ENCODE results near the gene SLCO4A1.
"Not testable (repeated sequence)": the region's sequence is repeated elsewhere in the genome, so short reads cannot be mapped to it uniquely, and the experiment has no call there.

The SLCO4A1 gene

DNA sequence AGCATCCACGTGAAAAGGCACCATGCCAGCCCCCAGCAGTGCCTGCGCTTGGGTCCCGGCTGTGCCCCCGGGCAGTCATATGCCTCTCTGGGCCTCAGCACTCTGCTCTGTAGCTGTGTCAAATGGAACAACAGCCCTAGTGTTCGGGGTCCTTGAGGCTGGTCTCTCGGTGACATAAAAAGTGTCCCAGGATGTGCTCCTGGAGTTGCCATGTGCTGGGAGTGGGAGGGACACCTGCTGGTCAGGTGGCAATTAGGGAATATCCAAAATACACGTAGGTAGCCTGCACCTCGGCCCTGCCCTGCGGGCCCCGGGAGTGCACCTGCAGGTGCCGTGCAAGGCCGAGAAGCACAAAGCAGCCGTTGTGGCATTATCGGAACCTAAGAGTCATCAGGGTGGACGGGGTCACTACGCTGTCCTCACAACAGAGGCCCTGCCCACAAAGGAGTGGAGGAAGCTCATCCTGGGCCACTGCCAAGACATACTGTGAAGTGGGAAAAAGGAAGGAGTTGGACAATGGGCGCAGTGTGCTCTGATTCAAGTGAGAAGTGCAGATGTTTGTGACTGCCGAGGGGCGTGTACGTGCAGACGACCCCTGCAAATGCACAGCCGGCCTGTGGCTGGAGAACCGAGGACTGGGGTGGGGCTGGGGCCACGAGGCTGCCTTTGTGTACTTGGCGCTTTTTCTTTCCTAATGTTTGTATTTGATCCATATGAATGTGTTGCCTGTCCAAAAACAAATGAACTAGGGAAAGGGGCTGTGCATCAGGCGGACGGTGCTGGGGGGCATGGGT lies 24.6 kb downstream of the SLCO4A1 start:
- DNase-seq: no peak

DNA sequence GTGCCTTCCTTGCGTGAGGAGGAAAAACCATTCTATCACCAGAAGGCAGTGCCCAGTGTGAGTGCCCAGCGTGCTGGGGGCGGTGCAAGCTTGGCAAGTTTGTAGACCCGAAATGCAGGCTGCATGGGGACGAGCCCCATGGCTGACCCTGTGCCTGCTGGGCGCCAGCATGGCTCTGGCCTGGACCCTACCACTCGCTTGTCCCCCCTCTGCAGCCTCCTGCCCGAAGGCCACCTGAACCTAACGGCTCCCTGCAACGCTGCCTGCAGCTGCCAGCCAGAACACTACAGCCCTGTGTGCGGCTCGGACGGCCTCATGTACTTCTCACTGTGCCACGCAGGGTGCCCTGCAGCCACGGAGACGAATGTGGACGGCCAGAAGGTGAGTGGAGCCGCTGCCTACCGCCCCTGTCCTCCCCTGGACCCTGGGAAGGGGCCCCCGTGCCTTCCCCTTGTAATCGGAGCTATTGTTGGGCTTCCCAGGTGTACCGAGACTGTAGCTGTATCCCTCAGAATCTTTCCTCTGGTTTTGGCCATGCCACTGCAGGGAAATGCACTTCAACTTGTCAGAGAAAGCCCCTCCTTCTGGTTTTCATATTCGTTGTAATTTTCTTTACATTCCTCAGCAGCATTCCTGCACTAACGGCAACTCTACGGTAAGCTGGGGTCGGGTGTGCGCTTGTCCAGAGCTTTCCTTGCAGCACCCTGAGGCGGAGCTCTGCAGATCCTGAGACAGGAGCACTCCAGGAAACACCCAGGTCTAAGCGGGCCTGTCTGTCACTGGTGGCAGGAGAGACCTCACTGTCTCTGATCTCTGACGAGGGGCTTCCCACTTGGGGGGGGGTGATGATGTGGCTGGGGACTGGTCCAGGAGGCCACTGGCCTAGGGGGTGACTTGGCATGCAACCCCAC lies 25.5 kb downstream of the SLCO4A1 start:
- DNase-seq: no peak

DNA sequence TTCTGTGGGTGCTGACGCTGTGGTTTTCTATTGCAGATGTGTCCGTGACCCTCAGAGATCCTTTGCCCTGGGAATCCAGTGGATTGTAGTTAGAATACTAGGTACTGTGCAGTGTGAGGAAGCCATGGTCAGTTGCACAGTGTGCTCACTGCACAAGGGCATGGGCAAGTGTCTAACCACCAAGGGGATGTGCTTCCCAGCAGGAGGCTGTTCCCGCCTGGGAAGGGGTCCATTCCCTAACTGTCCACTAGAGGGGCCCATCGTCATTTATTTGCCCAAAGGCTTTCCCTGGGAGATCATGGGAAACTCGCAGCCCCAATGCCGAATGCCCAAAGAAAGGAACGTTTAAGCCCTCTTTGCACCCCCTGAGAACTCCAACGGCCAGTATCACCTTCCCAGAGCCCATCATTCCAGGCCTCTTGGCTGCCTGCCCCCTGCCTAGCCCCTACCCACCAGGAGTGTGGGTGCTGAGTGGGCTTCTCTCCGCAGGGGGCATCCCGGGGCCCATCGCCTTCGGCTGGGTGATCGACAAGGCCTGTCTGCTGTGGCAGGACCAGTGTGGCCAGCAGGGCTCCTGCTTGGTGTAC lies 26.2 kb downstream of the SLCO4A1 start:
- DNase-seq: no peak

DNA sequence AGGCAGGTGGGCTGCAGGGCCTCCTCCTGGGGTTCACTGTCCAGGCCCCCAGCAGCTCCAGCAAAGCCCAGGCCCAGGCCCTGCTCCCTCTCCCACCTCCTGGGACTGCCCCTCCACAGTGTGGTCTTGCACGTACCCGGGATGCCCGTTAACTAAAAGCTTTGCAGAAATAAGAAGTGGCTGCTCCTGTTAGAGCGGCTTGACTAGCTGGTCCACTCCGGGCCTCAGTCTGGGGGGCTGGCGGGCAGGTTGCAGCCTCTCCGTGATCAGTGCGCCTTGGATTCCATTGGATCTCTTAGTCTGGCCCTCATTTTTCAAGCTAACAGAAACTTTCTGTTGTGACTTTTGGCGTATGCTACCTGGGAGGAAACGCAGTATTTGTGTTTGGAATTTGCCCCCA lies 26.9 kb downstream of the SLCO4A1 start:
- no peak for DNase-seq

DNA sequence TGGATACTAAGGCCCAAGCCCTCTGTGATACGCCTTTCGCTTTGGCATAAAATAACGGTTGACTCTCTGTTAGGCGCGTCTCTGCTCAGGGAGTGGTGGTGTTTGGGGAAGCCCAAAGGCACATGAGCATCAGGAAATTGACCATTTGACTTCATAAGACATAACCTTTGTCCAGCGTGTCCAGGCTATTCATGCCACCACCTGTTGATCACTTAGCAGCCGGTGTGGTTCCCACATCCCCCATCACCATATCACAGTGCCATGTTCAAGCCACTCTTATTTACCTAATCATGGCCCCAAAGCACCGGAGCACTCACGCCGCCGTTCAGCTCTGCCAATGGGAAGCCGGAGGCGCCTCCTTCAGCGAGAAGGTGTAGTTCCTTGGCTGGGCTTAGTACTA lies 27.9 kb downstream of the SLCO4A1 start:
- DNase-seq: no peak

DNA sequence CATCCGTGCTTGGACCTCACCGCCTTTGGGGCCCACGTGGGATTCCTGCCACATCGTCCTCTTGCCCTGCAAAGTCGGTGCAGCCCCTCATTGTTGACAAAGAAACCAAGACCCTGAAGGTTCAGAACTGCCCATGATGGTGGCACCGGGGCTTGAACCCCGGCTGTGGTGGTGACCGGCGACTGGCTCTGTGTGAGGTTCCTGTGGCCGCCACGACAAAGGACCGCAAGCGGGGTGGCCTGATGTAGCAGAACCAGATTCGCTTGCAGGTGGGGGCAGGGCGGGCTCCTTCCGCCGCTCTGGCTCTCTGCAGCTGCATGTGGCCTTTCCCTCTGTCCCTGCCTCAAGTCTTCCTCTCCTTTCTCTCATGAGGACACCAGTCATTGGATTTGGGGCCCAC lies 28.7 kb downstream of the SLCO4A1 start:
- no peak for DNase-seq

DNA sequence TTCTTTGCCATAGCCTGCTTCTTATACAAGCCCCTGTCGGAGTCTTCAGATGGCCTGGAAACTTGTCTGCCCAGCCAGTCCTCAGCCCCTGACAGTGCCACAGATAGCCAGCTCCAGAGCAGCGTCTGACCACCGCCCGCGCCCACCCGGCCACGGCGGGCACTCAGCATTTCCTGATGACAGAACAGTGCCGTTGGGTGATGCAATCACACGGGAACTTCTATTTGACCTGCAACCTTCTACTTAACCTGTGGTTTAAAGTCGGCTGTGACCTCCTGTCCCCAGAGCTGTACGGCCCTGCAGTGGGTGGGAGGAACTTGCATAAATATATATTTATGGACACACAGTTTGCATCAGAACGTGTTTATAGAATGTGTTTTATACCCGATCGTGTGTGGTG lies 29.5 kb downstream of the SLCO4A1 start:
- no peak for DNase-seq

DNA sequence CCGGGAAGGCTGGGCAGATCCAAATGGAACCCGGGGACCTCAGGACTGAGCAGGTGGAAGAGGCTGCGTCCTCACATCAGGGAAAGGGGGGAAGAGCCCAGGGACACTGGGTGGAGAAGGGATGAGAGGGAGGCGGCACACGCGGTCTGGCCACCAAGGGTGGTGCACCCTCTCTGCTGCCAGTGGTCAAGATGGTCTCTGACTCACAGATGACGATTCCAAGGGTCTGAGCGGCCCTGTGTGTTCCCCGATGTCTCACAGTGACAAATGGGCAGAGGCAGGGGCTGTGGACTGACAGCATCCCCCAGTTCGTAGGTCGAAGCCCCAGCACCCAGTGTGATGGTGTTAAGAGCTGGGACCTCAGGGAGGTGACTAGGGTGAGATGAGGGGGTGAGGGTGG lies 32.1 kb downstream of the SLCO4A1 start:
- DNase-seq: no peak

DNA sequence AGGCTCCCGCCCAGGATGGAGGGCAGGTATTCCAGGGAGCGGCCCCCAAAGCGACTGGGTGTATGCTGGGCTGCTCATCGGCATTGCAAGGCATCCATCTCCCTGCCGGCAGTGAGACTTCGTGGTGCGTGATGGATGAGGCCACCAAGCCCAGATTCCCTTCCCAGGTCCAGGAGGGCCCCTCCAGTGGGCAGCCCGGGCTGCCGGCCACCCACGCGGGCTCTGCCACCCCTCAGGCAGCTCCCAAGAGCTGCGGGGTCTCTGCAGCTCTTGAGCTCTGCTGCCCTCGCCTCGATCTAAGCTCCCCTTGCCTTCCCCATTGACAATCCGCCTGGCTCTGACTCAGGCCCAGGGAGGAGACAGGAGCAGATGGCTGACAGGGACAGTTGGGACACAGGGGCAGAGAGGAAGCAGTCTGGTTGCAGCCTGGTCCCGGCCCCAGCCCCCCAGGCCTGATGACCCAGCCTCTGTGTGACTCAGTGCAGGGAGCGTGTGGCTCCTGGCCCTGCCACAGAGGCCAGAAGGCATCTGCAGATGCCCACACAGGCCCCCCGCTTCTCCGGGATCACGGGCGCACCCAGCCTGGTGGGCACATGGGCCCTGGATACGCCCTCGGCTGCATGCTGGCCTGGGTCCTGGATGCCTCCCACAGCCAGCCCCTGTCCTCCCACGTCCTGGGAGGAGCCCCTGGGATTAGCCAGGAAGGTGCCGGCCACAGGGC lies 33.0 kb downstream of the SLCO4A1 start:
- DNase-seq: no peak

DNA sequence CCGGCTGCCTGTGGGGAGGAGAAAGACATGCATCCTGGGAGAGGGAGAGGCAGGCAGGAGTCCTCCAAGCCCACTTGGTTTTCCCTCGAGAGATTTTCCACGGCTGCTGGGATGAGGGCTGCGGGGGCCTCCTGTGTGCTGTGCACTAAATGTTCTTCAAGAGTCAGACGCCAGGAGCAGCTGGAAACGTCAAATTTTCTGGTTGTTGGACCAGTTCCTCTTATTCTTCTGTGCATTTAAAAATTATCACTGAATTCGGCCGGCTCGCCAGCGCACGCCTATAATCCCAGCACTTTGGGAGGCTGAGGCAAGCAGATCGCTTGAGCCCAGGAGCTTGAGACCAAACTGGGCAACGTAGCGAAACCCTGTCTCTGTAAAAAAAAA lies 33.6 kb downstream of the SLCO4A1 start:
- DNase-seq: no peak

DNA sequence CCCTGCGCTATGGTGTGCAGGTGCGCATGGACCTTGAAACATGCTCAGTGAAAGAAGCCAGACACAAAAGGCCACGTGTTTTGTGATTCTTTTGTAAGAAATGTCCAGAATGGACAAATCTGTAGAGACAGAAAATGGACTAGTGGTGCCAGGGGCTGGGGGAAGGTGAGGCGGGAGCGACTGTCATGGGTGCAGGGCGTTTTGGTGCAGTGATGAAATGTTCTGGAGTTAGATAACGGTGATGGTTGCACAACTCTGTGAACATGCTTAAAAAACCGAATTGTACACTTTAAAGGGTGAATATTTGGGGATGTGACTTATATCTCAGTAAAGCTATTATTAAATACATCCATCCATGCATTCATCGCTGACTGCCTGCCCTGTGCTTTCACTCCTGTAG lies 34.7 kb downstream of the SLCO4A1 start:
- DNase-seq: no peak

DNA sequence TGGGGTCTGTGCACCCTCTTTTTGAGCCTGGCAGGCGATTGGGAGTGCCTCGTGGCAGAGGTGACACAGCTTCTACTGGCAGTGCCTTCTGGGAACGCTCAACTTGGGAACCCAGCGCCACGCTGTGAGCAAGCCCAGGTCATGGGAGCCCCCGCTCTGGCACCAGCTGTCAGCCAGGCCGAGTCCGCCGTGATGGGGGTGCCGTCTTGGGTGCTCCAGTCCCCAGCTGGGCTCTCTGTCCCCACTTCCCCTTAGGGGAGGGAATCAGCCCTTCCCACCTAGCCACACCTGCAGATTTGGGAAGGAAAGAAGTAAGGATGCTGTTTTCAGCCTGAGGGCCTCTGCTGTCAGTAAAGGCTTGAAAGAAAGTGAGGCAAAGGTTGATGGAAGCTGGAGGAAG lies 35.4 kb downstream of the SLCO4A1 start:
- no peak for DNase-seq

DNA sequence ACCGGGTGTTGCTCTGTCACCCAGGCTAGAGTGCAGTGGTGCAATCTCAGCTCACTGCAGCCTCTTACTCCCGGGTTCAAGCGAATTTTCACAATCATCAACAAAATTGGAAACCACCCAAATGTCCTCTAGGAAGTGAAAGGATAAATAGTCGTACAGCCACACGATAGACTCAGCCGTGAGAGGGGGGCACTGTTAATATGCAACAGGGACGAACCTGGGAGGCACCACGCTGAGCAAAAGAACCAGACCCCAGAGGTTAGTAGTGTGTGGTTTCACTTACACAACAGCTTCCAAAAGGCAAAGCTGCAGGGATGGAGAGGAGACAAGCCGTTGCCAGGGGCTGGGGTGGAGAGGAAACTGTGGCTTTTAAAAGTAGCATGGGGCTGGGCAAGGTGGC lies 36.2 kb downstream of the SLCO4A1 start:
- DNase-seq: no peak

DNA sequence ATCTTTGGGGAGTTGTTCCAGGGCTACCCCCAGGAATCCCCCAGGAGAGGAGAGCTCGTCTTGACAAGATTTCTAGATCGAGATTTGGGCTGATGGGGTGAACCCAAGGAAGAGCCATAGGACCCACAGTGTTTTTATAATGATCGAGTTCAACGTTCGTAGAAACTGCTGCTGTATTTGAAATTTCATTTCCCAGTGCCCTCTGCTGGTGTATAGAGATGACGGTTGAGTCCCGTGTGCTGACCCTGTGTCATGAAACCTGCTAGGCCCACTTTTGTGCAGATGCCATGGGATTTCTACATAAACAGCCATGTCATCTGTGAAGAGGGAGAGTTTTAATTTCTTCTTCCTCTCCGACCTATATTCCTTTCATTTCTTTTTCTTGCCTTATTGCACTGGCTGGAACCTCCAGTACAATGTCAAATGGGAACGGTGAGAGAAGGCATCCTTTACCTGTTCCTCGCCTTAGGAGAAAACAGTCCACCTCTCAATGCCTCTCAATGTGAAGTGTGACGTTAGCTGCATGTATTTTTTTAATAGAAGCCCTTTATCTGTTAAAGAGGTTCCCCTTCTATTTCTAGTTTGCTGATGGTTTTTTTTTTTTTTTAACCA lies 37.8 kb downstream of the SLCO4A1 start:
- DNase-seq: no peak

DNA sequence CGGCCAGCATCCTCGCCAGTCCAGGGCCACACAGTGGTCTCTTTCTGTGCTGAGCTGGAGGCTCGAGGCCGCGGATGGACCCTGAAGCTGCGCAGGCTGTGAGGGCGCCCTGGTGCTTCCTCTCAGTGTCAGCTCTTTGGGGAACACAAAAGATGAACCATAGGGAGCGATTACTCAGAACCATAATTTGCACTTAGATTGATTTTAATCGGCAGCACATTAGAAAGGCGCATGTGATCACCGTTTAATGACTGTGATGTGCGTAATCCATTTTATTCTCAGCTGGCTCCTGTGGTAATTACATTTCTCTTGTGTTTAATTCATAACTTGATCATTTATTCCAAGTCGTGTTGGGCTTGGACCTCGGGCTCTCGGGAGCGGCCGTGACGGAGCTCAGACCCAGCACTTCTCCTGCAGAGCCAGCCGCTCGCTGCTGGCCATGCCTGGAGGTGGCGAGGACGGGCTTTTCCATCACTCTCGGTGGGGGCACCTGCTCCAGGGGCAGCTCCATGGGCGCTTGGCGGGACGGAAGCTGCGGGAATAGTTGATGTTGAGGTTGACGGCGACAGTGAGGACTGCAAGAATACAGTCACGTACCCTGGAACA lies 40.7 kb downstream of the SLCO4A1 start:
- DNase-seq: no peak

DNA sequence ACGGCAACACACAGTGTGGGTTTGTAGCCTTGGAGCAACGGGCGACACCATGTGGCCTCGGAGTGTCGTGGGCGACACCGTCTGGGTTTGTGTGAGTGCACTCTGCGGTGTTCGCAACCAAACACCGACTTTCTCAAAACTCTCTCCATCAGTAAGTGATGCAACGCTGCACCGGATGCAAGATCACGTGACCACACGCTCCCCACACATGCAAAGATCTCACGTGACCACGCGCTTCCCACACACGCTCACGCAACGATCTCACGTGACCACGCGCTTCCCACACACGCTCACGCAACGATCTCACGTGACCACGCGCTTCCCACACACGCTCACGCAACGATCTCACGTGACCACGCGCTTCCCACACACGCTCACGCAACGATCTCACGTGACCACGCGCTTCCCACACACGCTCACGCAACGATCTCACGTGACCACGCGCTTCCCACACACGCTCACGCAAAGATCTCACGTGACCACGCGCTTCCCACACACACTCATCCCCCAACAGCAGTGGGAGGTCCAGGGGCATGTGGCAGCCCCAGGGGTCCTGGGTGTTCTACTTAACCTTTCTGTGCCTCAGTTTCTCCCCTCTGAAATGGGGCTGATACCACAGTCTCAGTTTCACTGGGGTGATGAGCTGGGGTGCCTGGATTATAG lies 41.5 kb downstream of the SLCO4A1 start:
- not testable (repeated sequence) for DNase-seq

DNA sequence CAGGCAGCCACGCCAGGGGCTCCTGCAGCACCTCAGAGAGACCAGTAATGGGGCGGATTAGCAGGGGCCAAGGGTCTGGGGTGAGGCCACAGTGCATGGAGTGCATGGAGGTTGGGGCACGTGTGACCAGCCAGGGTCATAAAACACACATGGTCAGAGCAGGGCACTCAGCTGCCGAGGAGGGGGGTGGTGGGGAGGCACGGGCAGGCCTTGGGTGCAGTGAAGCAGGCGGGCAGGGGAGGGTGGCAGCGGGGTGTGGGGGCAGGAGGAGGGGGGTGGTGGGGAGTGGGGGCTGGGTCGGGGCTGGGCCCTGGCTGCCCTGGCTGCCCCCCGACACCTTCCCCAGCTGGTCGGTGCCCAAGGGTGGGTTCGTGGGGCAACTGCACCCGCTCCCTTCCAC lies 42.7 kb downstream of the SLCO4A1 start:
- no peak for DNase-seq

DNA sequence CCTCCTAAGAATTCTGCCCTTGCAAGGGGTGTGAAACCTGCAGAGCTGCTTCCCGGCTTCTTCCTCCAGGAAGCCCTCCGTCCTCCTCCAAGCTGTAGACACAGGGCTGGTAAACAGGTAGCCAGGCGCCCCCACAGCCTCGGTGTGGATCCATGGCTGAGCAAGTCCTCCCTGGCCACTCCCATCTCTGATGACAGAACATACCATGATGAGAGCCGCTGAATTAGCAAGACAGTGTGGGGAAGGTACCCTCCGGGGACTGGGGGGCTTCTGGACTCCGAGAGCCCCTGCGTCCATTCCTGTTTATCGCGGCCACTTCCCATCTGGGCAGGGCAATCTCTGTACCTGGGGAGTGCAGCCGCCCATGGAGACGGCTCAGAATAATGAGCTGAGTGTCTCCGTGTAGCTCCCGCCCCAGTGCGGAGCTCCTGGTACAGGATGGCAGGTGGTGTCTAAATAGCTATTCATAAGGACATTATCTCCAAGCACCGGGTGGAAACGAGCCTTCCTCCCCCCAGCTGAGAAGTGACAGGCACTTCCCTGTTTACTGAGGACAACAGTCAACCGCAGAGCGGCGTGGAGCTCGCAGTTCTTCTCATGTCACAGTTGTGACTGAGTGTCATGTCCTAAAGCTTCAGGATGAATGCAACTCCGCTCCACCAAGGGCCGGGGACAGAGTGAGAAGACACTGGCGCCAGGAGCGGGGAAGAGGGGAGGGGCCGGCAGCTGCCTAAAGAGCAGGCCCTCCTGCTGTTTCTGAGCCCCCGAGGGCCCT lies 43.7 kb downstream of the SLCO4A1 start:
- DNase-seq: no peak

DNA sequence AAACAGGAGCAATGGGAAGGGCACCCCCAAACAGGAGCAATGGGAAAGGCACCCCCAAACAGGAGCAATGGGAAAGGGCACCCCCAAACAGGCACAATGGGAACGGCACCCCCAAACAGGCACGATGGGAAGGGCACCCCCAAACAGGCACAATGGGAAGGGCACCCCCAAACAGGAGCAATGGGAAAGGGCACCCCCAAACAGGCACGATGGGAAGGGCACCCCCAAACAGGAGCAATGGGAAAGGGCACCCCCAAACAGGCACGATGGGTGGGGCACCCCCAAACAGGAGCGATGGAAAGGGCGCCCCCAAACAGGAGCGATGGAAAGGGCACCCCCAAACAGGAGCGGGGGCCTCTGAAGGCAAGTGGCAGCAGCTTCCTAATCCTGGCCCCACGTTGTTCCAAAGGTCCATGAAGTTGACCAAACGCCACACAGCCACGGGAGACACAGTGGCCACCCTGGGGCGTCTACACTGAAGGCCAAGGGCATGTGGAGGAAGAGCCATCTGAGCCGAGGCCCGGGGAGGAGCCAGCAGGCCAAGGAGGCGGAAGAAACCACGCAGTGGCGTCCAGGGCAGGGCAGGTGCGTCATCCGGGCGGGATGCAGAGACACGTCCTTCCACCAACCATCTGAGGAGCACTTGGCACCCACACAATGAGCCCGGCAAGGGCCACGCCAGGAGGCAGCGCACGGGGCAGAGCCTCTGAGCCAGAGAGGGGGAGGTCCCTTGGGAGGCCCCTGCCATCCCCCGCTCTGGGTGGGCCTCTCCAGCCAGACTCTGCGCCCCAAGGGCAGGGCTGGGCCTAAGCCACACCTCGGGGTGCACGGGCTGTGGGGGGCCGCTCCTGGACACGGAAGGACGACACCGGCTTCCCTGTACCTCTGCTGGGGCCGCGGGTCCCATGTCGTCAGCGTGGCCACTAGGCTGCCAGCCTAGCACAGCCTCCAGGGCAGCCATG lies 44.8 kb downstream of the SLCO4A1 start:
- no peak for DNase-seq

DNA sequence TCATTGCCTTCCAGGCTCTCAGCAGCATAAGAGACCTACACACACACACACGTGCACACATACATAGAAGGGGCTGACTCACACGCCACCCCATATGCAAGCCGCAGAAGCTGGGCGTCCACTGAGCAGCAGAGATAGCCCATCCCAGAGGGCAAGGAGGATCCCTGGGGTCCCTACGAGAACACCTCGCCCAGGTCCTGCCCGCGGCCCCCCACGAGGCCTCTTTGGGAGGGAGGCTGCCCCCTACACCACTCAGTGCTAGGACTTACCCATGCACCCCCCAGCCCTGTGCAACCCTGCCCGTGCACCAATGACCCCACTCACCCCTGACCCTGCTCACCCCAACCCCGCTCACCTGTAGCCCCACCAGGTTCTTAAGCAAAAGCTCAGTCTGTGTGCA lies 45.8 kb downstream of the SLCO4A1 start:
- DNase-seq: no peak

Measured in GOT3 (cell line).